Peyer's patch (tissue), 4 donors: Measurements from ENCODE around the gene PDE8B.

ENCODE experiments used
- CTCF ChIP-seq, 6 experiments: fragments of 450-650 bp in 4 of 6; fragments of 200-600 bp in 2 of 6; sonication (generic) in 1 of 6; IDR thresholded peaks; one replicate each; pipeline ENCODE4 v1.5.1; 2017 to 2019; ENCODE audit warnings: antibody characterized with exemption in 6 of 6, mild to moderate bottlenecking in 3 of 6, moderate library complexity in 1 of 6
- POLR2A ChIP-seq, 2 donors: fragments of 450-650 bp; IDR thresholded peaks; one replicate each; pipeline ENCODE4 v1.5.1; 2017; ENCODE audit warnings: antibody characterized with exemption in 2 of 2, mild to moderate bottlenecking in 2 of 2, moderate library complexity in 2 of 2

- TF ChIP-seq CTCF (IDR thresholded peaks at IDR 0.05) (no peak), POLR2A (IDR thresholded peaks at IDR 0.05) (no peak)
These were observed 45.1 kb downstream of the PDE8B start for GRCh38 chr5:77255617-77256016.
